ENCODE measurements around the gene SCP2. TPM values are rescaled to one million over a fixed set of nuclear protein-coding genes. Genes with fewer than 3 reads are reported as not detected.

The SCP2 gene
- total RNA-seq, 1 experiment from 2014 or later = 73.2 TPM

GRCh38 chr1:53083636-53084588 lies 156.8 kb downstream of the SCP2 start:
- CTCF ChIA-PET = no interaction called here
- no TSS peak for BruUV-seq (replicated peaks)
- H3K27me3 ChIP-seq (replicated peaks; ENCODE audit: insufficient read depth, low read depth, low read length, poor library complexity) = no peaks in the 10 kb centered on the region
- no peak for TF ChIP-seq CTCF (conservative IDR thresholded peaks at IDR 0.05; ENCODE audit: low read depth, low read length)
- no peak for TF ChIP-seq EZH2 (IDR thresholded peaks at IDR 0.05; ENCODE audit: borderline replicate concordance, low read depth, low read length, poor library complexity, severe bottlenecking)
- POLR2A ChIA-PET (ENCODE audit: low non-redundant PET) = no interaction called here
- H3K9me3 ChIP-seq (ENCODE audit: low read depth, low read length, poor library complexity, severe bottlenecking) = no peaks in the 10 kb centered on the region
- no peak overlapping the region for H3K27ac ChIP-seq (ENCODE audit: low read depth, low read length, poor library complexity, severe bottlenecking)
- no peak for DNase-seq (ENCODE audit: low spot score)
- H3K36me3 ChIP-seq (ENCODE audit: insufficient read depth, low read length, poor library complexity, severe bottlenecking) = no peaks in the 10 kb centered on the region
- H3K4me1 ChIP-seq (ENCODE audit: insufficient read depth, low read length, poor library complexity, severe bottlenecking) = no peaks in the 10 kb centered on the region
- intact Hi-C loops (cut with micrococcal nuclease; ENCODE audit: unreplicated experiment) = no loop called here
- H3K4me3 ChIP-seq (ENCODE audit: low read depth, low read length, poor library complexity, severe bottlenecking) = no peak overlapping the region

- ChIA-PET CTCF (no interaction called here), POLR2A (ENCODE audit: low non-redundant PET) (no interaction called here)
- no peaks in the 10 kb centered on the region for H3K36me3 ChIP-seq (ENCODE audit: insufficient read depth, low read length, poor library complexity, severe bottlenecking)
- no peak for TF ChIP-seq CTCF (conservative IDR thresholded peaks at IDR 0.05; ENCODE audit: low read depth, low read length)
- no peak for TF ChIP-seq EZH2 (IDR thresholded peaks at IDR 0.05; ENCODE audit: borderline replicate concordance, low read depth, low read length, poor library complexity, severe bottlenecking)
- H3K4me1 ChIP-seq (ENCODE audit: insufficient read depth, low read length, poor library complexity, severe bottlenecking) = no peaks in the 10 kb centered on the region
- H3K27me3 ChIP-seq (replicated peaks; ENCODE audit: insufficient read depth, low read depth, low read length, poor library complexity) = no peaks in the 10 kb centered on the region
- BruUV-seq (replicated peaks) = no TSS peak
- no peak overlapping the region for H3K4me3 ChIP-seq (ENCODE audit: low read depth, low read length, poor library complexity, severe bottlenecking)
- intact Hi-C loops (cut with micrococcal nuclease; ENCODE audit: unreplicated experiment) = no loop called here
- H3K27ac ChIP-seq (ENCODE audit: low read depth, low read length, poor library complexity, severe bottlenecking) = no peak overlapping the region
- H3K9me3 ChIP-seq (ENCODE audit: low read depth, low read length, poor library complexity, severe bottlenecking) = no peaks in the 10 kb centered on the region
- DNase-seq (ENCODE audit: low spot score) = no peak
These were observed 157.5 kb downstream of the SCP2 start for GRCh38 chr1:53084589-53084971.

- CTCF ChIA-PET = no interaction called here
- BruUV-seq (replicated peaks) = no TSS peak
- TF ChIP-seq CTCF (conservative IDR thresholded peaks at IDR 0.05; ENCODE audit: low read depth, low read length) (no peak), EZH2 (IDR thresholded peaks at IDR 0.05; ENCODE audit: borderline replicate concordance, low read depth, low read length, poor library complexity, severe bottlenecking) (no peak)
- Histone ChIP-seq H3K36me3 (ENCODE audit: insufficient read depth, low read length, poor library complexity, severe bottlenecking) (no peaks in the 10 kb centered on the region), H3K27me3 (replicated peaks; ENCODE audit: insufficient read depth, low read depth, low read length, poor library complexity) (no peaks in the 10 kb centered on the region), H3K9me3 (ENCODE audit: low read depth, low read length, poor library complexity, severe bottlenecking) (no peaks in the 10 kb centered on the region), H3K27ac (ENCODE audit: low read depth, low read length, poor library complexity, severe bottlenecking) (no peak overlapping the region), H3K4me1 (ENCODE audit: insufficient read depth, low read length, poor library complexity, severe bottlenecking) (no peaks in the 10 kb centered on the region), H3K4me3 (ENCODE audit: low read depth, low read length, poor library complexity, severe bottlenecking) (no peak overlapping the region)
- intact Hi-C loops (cut with micrococcal nuclease; ENCODE audit: unreplicated experiment) = no loop called here
- POLR2A ChIA-PET (ENCODE audit: low non-redundant PET) = no interaction called here
- no peak for DNase-seq (ENCODE audit: low spot score)
These were observed 158.3 kb downstream of the SCP2 start for GRCh38 chr1:53085405-53085804.

Data from A673 (cell line).